Activated CD8-positive, alpha-beta memory T cell treated with anti-CD3 and anti-CD28 coated beads for 1 hour (primary cell): ENCODE results near the gene SRSF12.
"Not testable (repeated sequence)": the region's sequence is repeated elsewhere in the genome, so short reads cannot be mapped to it uniquely, and the experiment has no call there.

ENCODE experiments used
- DNase-seq, 2 donors: peaks; one replicate each; pipeline ENCODE4 v3.0.0-alpha.2; 2020; ENCODE audit warnings: low read depth in 1 of 2; ENCODE audit errors: extremely low read depth in 1 of 2

The SRSF12 gene

DNA sequence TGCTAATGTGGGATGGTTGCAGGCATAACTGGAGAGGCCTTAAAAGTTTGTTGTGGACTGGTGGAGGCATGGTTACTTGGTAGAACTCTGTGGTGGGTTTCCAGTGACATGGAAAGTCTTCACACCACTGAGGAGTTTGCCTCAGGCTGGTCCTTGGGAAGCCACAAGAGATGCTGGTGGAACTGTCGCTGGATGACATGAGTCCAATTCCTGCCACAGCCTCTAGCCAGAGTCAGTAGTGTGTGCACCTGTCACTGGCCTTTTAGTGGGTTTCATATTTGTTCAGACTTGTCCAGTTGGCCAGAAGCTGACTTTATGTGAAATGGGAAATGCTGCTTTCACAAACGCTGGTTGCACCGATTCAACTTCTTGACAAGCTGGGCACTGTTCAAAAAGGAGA, 13.7 kb upstream of the SRSF12 start:
- no peak for DNase-seq

DNA sequence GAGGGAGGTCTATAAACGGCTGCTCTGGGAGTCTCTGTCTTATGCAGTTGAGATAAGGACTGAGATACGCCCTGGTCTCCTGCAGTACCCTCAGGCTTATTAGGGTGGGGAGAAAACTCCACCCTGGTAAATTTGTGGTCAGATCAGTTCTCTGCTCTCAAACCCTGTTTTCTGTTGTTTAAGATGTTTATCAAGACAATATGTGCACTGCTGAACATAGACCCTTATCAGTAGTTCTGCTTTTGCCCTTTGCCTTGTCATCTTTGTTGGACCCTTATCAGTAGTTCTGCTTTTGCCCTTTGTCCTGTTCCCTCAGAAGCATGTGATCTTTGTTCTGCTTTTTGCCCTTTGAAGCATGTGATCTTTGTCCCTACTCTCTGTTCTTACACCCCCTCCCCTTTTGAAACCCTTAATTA, 10.4 kb upstream of the SRSF12 start:
- DNase-seq: not testable (repeated sequence)

DNA sequence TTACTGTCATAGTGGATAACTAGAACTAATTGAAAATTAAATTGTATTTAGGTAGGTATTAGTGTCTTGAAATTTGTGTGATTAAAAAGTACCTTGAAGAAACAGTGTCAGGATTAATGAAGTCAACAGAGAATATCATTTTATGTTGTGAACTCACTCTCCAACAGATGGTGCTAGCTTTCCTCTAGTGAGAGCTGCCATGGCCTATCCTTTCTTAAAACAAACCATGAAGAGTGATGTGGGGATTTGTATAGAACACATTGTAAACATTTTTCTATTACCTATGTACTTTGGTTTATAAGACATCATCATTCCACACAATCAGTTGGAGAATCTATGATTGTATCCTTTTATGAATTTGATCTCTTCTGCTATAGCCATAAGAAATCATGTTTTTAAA, 4.8 kb upstream of the SRSF12 start:
- DNase-seq: no peak

DNA sequence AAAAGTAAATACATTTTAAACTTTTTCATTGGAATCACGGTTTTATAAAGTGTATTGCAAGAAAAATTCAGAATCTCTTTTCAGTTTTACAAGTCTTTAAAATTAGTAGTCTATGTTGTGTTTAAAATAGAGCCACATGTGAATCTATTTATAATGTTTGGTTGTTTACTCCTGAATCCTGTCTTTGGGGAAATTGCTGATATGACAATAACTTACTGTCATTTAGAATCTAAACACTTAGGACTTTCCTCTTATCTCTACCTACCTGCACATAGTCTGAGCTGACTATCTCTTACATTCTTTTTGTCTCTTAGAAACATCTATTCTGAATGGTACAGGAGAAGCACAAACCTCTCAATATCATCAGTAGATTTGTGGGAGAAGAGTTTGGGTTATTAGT, 4.1 kb upstream of the SRSF12 start:
- no peak for DNase-seq

DNA sequence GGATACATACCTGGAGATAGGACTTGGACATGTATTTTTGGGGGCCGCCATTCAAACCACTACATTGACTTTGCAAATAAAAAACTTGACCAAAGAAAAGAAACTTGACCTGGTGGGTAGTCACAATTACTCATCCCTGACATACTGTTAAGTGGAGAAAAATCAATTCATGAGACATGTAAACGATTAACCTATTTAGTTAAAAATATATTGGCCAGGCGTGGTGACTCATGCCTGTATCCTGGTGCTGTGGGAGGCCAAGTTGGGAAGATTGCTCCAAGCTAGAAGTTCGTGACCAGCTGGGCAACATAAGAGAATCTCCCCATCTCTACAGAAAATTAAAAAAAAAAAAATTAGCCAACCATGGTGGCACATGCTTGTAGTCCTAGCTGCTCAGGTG, 2.5 kb upstream of the SRSF12 start:
- no peak for DNase-seq

DNA sequence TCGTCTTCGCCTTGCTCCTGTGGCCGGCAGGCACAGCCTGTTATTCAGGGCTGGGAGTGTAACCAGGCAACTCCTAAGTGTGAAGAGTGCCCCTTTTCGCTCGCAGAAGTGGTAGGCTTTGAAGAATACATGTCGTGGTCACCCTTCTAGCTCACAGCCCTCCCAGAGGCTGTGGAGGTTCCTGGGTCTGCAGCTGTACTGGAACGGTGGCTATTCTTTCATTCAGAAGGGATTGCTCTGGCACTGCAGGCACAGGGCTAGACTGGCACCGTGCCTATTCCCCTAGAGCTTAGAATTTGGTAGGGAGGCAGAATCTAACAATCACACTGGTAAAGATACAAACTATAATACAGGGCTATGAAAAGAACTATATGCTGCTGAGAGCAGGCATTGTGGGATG, 1.1 kb upstream of the SRSF12 start:
- no peak for DNase-seq

DNA sequence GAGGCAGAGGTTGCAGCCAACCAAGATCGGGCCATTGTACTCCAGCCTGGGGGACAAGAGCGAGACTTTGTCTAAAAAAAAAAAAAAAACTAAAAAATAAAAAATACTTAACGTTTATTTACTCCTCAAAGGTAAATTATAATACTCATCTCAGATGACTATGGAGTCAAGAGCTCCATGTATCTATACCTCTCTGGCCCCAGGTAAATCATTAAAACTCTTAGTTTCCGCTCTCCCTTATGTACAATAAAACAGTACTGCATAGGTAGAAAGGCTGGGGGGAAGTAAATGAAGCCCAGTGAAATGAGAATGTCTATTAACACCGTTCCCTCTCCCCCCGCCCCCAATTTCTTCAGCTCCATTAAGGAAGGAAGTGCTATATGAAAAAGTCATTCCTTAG, 1.2 kb downstream of the SRSF12 start:
- no peak for DNase-seq

DNA sequence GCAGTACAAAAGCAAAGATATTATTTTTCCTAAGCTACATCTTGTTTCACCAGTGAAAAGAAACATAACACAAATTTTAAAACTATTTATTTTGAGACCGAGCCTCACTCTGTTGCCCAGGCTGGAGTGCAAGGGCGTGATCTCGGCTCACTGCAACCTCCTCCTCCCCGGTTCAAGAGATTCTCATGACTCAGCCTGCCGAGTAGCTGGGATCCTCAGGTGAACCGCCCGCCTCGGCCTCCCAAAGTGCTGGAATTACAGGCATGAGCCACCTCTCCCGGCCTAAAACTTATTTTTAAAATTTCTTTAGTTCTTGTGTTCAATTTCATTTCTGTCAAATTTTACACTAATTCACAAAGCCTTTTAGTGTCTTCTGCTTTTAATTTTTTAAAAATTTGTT, 5.9 kb downstream of the SRSF12 start:
- no peak for DNase-seq

DNA sequence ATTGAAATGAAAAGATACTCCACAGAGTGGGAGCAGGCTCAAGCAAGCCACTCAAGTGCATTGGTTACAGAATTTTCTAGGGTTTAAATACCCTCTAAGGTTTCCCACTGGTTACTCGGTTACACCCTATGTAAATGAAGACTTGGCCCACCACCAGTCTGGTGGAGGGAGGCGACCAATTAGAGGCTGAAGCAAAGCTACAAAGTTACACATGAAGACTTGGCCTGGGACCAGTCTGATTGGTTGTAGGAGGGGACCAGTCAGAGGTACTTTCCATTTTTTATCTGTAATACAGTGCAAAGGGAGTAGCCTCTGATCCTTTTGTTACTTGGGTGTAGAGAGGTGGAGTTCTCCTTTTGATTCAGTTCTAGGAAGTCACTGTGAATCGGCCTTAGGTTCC, 7.6 kb downstream of the SRSF12 start:
- DNase-seq: no peak

DNA sequence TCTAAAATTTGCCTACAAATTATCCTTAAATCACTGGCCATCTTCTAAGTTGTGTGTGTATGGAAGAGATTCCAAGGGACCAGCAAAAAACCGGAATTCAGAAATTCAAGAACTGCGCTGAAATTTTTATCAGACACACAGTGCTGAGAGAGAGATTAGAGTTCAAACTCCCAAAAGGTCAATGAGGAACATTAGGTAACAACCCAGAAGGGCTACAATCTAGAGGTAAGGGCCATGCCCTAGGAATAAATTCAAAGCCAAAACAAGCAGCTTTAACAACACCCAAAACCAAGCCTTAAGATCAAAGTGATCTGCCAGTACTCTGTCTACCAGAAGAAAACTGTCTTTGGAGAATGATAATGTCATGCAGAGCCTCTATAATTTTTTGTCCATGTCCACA, 17.8 kb downstream of the SRSF12 start:
- DNase-seq: no peak

DNA sequence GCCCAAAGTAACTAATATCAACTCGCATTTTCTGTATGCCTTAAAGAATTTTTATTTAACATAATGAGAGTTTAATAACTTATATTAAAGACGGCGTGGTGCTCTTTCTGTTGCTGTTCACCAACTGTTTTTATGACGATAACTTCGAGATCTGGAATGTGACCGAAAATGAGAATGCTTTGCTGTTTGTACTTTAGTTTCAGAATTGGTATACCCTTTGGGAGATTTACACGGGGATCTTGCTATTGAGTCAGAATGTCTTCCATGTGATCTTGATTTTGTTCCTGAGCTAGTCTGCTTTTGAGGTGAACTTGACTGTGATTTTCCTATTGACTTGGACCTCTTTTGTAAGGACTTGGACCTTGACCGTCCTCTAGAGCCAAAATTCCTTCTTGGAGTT, 19.4 kb downstream of the SRSF12 start:
- no peak for DNase-seq

DNA sequence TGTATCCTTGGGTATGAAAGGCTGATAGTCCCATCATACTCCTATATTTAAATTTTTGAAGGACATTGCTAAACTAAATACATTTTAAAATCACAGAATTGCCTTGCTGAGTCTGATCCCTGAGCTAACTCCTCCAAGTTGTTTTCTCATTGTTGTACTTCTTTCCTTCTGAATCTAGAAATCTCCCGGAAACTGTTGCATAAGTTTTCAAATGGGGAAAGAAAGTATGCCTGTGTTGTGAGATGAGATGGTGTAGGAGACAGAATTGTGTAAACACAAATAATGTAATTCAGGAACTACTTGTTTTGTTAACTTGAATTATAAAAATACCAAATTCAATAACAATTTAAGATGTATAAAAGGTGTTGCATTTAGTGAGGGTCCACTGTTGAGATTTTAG, 30.0 kb downstream of the SRSF12 start:
- DNase-seq: no peak

DNA sequence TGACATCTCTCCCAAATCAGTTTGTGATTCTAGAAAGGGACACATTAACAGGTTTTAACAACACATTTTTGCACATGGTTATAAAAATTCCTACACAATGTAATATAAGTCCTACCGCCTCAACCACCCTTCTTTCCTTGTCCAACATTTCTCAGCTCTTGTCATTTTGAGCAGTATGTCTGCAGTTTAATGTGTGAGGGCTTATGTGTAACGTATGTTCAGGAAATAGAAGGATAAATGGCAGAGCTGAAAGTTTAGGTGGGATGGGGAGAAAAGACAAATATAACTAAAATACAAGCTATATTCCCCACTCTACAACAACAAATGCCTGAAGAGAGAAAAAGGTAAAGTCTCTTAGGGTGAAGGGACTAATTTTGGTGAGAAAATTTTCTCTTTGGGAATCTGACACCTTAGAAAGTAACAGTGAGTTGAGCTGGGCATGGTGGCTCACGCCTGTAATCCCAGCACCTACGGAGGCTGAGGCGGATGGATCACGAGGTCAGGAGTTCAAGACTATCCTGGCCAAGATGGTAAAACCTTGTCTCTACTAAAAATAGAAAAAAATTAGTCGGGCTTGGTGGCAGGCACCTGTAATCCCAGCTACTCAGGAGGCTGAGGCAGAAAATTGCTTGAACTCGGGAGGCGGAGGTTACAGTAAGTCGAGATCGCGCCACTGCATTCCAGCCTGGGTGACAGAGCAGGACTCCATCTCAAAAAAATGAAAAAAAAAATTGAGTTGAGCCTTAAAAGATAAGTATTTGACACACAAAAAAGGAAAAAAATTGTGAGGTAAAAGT, 32.3 kb downstream of the SRSF12 start:
- no peak for DNase-seq

DNA sequence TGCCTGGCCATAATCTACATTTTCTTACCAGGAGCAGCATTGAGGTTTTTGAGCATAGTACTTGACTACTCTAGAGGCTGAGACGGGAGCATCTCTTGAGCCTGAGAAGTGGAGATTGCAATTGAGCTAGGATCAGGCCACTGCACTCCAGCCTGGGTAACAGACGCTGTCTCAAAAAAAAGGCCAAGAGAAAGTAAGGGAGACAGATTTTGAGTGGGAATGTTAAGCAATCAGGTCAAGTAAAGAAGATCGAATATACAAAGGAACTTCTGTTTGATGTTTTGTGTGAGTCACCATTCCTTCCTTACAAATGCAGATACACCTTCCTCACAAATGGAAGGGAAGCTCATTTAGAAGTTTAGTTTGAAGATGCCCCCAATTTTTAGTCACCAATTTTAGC, 32.9 kb downstream of the SRSF12 start:
- DNase-seq: no peak

DNA sequence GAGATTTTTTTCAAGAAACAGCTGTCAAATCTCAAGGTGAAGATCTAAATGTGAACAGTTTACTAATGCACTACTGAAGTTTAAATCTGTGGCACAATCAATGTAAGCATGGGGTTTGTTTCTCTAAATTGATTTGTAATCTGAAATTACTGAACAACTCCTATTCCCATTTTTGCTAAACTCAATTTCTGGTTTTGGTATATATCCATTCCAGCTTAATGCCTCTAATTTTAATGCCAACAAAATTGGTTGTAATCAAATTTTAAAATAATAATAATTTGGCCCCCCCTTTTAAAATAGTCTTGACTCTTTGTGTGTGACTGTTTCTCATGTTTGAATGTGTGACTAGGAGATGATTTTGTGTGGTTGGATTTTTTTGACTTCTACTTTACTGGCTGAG, 33.3 kb downstream of the SRSF12 start:
- DNase-seq: no peak

DNA sequence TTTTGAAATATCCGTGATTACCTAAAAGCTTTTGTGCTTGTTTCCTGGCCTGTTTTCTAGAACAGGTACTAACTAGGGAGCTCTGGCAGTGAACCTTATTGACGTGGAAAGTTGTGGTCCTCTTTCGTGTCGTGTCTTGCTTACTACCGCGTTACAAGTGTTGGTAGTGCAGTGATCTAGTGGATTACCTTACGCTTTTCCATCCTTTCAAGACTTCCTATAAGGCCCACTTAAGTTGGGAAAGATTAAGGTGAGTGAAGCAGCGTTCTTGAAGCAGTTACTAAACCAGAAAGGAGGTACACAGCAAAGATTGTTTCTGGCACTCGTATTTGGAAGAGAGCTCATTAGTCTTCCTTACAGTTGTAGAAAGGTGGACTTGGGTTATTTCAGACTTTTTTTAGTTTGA, 35.4 kb downstream of the SRSF12 start:
- no peak for DNase-seq

DNA sequence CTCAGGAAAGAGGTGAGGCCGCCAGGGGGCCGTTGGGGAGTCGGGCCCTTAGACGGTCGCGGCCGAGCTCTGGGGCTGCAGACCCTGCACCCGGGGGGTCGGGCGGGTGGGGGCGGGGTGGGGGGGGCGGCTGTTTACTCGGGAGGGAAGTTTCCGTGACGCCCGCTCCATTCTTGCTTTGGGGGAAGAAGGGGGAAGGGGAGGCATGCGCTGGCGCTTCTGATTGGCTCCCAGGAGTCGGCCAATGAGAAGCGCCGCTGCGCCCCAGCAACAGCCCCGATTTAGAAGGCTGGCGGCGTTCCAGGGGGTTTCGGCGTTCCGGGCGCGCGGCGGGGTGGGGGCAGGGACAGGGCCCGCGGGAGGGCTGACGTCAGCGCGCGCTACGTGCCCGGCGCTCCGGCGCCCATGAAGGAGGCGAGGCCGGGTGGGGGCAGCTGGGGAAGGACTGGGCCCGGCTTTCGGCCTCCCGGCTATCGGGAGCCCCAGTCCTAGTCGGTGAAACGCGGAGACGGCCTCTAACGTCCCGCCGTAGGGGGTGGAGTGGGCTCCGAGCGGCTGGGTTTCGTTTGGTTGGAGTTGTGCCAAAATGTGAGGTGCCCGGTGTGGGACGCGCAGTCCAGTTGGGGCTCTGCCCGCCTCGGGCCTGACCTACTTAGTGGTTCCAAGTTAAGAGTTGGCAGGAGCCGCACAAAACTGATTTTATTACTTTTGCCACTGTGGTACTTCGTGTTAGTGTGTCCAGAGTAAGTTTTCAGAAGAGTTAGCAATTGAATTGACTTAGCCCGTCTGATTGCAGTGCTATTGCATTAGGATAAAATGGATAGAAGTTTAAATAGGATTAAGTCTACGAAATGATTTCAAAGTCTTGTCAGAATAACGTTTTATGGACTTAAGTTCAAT, 36.2 kb downstream of the SRSF12 start:
- peak; percentile 98 to 100 for DNase-seq

DNA sequence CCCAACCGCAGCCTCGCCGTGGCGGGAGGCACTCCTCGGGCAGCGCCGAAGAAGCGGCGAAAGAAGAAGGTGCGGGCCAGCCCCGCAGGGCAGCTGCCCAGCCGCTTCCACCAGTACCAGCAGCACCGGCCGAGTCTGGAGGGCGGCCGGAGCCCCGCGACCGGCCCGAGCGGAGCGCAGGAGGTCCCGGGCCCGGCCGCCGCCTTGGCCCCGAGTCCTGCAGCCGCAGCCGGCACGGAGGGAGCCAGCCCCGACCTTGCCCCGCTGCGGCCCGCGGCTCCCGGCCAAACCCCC, 36.8 kb downstream of the SRSF12 start:
- no peak for DNase-seq

DNA sequence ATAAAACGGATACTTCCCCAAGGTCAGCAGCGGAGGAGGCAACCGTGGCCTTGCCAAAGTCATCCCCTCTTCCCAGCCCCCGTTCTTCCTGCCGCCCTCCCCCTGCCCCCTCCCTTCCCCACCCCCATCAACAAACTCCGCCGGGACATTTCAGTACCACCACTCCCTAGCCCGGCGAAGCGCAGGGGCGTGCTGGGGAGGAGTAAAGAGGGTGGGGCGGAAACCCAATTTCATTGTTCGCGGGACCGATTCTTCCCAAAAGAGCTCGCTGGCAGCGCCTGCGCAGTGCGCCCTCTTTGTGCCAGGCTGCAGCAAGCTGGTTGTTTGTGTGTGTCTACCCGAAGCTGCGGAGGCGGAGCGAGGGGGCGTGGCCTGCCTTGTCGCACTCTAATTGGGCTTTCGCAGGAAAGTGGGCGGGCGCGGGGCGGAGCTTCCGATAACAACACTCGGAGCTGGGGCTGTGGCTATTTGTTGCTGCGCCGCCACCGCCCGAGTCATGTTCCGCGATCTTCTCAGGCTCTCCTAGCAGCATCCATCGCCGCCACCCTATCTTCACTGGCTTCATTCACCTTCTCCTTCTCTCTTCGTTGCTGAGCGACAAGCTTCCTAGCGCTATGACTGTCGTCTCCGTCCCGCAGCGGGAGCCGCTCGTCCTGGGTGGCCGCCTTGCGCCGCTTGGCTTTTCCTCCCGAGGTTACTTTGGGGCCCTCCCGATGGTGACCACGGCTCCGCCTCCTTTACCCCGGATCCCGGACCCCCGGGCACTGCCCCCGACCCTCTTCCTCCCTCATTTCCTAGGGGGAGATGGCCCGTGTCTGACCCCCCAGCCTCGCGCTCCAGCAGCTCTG, 37.4 kb downstream of the SRSF12 start, which contains the start of gene PNRC1:
Gene PNRC1, plus strand, starts transcription at position 471 of the 848 bp plus-strand sequence. Its CDS starts 144 bp downstream, at position 615.
- DNase-seq: peak; percentile 100

DNA sequence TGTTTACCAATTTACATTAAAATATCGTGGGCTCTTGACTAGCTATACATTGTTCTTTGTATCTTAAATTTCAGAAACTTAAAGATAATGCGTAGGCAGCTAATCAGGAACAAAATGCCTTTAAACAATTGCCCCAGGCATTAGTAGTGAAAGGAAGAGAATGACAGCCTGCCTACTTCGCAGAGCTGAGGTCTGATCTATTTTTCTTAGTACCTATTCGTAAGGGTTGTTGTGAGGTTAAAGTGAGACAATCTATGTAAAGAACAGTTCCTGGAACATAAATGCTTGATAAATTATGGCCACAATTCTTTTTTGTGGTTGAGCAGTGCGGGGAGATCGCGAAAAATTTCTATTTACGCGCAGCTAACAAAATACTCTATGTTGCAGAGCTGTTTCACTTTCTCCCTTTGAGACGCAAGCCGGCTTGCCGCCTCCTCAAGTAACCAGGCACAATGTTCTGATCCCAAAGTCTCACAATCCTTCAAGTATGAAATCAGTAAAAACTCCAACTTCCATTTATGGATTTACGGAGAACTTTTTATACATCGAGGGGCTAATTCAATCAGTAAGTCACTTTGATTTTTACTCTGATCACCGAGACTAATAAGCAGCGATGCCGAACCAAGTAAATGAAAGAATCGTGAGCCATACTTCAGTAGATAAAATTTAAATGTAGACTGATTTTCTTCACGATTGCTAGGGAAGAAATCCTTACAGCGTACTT, 38.2 kb downstream of the SRSF12 start:
- DNase-seq: peak; percentile 22 to 40

DNA sequence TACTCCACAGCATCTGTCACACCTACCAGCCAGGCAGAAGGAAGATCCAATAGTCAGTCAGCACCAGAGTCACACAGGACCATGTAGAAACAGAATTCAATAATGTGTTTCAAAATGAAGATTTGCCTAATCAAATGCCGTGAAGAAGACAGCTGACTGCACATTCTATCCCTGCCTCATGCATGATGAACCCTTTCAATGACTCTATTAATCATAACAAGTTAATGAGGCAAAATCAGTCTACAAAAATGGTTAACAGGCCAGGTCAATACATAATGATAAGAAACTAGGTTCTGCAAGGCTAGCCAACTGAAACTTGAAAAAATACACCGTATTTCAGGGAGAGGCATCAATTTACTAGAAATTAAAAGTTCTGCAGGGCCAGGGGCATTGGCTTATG, 44.0 kb downstream of the SRSF12 start:
- no peak for DNase-seq
